Small intestine (tissue), 7 donors: ENCODE results near the gene GABRB3. TPM values are rescaled to one million over a fixed set of nuclear protein-coding genes. Genes with fewer than 3 reads are reported as not detected.
"Not testable (repeated sequence)": the region's sequence is repeated elsewhere in the genome, so short reads cannot be mapped to it uniquely, and the experiment has no call there.

Source experiments
- DNase-seq, 2 donors: peaks; one replicate each; pipeline versions ENCODE4 v3.0.0 to v3.0.0-alpha.2; 2013
- FAIRE-seq: peaks from 2 replicates; lab custom pipeline; 2012; peaks lifted over from hg19 to GRCh38; lab: Jason Lieb, UNC
- H3K27ac ChIP-seq, 3 donors: one replicate each; pipeline ENCODE4 v1.5.1; 2013; ENCODE audit warnings: low read length in 2 of 3, mild to moderate bottlenecking in 2 of 3, control low read depth in 1 of 3, inconsistent platforms in 1 of 3, low read depth in 1 of 3, moderate library complexity in 1 of 3
- H3K27me3 ChIP-seq, 3 donors: one replicate each; pipeline ENCODE4 v1.6.1; 2013; ENCODE audit warnings: low read length in 3 of 3, inconsistent platforms in 1 of 3; ENCODE audit not compliant: control insufficient read depth in 3 of 3, insufficient read depth in 3 of 3
- H3K36me3 ChIP-seq, 3 donors: one replicate each; pipeline ENCODE4 v1.6.1; 2013; ENCODE audit warnings: low read length in 3 of 3, inconsistent platforms in 1 of 3, low read depth in 1 of 3, mild to moderate bottlenecking in 1 of 3, moderate library complexity in 1 of 3; ENCODE audit not compliant: control insufficient read depth in 3 of 3, insufficient read depth in 2 of 3
- H3K4me1 ChIP-seq, 3 donors: one replicate each; pipeline ENCODE4 v1.6.1; 2013; ENCODE audit warnings: low read length in 2 of 3, inconsistent platforms in 1 of 3, low read depth in 1 of 3, mild to moderate bottlenecking in 1 of 3, moderate library complexity in 1 of 3; ENCODE audit not compliant: control insufficient read depth in 3 of 3, insufficient read depth in 2 of 3
- H3K4me3 ChIP-seq, 3 donors: one replicate each; pipeline ENCODE4 v1.5.1; 2013; ENCODE audit warnings: low read length in 3 of 3, control low read depth in 1 of 3, inconsistent platforms in 1 of 3, low read depth in 1 of 3, mild to moderate bottlenecking in 1 of 3, moderate library complexity in 1 of 3
- H3K9me3 ChIP-seq, 2 donors: one replicate each; pipeline ENCODE4 v1.6.1; 2013; ENCODE audit warnings: low read depth in 1 of 2, low read length in 1 of 2; ENCODE audit not compliant: control insufficient read depth in 2 of 2, insufficient read depth in 1 of 2
- WGBS, 3 donors: extraction: QIAGEN DNeasy Blood & Tissue Kit; methylation state at CpG; one replicate each; pipeline ENCODE4 v1.1.7; 2013; 5-methylcytosine and 5-hydroxymethylcytosine counted together
- polyA plus RNA-seq, 4 donors: library from polyadenylated mRNA; stranded (reverse) in 3 of 4; unstranded in 1 of 4; fragments of 200-250 nt in 3 of 4; fragments of 120-200 nt in 1 of 4; gene quantifications; one replicate each; pipeline versions ENCODE4 v1.2.1 to v1.2.3, GENCODE V29; 2013
- donor health status: healthy with polysubstance abuse.
- donor health status: control.
- donor health status: control.
- donor health status: Bipolar disorder and iron deficiency.
- donor health status: healthy.

The GABRB3 gene
- polyA plus RNA-seq, 4 donors = 0.27 to 2.0 (median 1.3) TPM; not detected in 1

- Histone ChIP-seq H3K27ac (no peak overlapping the region), H3K4me3 (no peak overlapping the region), H3K36me3 (no peaks in the 10 kb centered on the region), H3K4me1 (no peaks in the 10 kb centered on the region), H3K27me3 (no peaks in the 10 kb centered on the region), H3K9me3 (no peaks in the 10 kb centered on the region)
- WGBS, 3 donors = 88 to 90% (median 88%) methylated on average over 2 of the region's 2 CpGs
- no peak for FAIRE-seq
- no peak for DNase-seq
Measured at GRCh38 chr15:26724381-26725150, 48.3 kb downstream of the GABRB3 start.

- H3K27ac ChIP-seq = no peak overlapping the region
- DNase-seq = no peak
Measured at GRCh38 chr15:26722621-26723160, 50.2 kb downstream of the GABRB3 start.

GRCh38 chr15:26721232-26721967, 51.5 kb downstream of the GABRB3 start:
- H3K36me3 ChIP-seq = no peaks in the 10 kb centered on the region

More at GRCh38 chr15:26722621-26723160, 50.2 kb downstream of the GABRB3 start:
- no peaks in the 10 kb centered on the region for H3K9me3 ChIP-seq
- H3K4me3 ChIP-seq = no peak overlapping the region
- H3K4me1 ChIP-seq = no peaks in the 10 kb centered on the region
- H3K36me3 ChIP-seq = no peaks in the 10 kb centered on the region
- WGBS, 3 donors = 40 to 45% (median 44%) methylated on average over 5 of the region's 5 CpGs
- no peaks in the 10 kb centered on the region for H3K27me3 ChIP-seq
- no peak for FAIRE-seq

GRCh38 chr15:26720546-26720945, 52.3 kb downstream of the GABRB3 start:
- Histone ChIP-seq H3K27ac (no peak overlapping the region), H3K4me3 (no peak overlapping the region), H3K4me1 (no peaks in the 10 kb centered on the region), H3K36me3 (no peaks in the 10 kb centered on the region), H3K27me3 (no peaks in the 10 kb centered on the region), H3K9me3 (no peaks in the 10 kb centered on the region)
- no peak for FAIRE-seq
- 30 to 55% (median 47%) methylated on average over 5 of the region's 5 CpGs for WGBS, 3 donors
- DNase-seq = no peak

More at GRCh38 chr15:26721232-26721967, 51.5 kb downstream of the GABRB3 start:
- Histone ChIP-seq H3K4me1 (no peaks in the 10 kb centered on the region), H3K27me3 (no peaks in the 10 kb centered on the region), H3K27ac (no peak overlapping the region), H3K9me3 (no peaks in the 10 kb centered on the region), H3K4me3 (no peak overlapping the region)
- WGBS, 3 donors = 38 to 61% (median 51%) methylated on average over 5 of the region's 5 CpGs
- FAIRE-seq (no peak), DNase-seq (no peak)

GRCh38 chr15:26719866-26720265, 53.0 kb downstream of the GABRB3 start:
- H3K36me3 ChIP-seq, H3K4me3 ChIP-seq, DNase-seq, H3K4me1 ChIP-seq, FAIRE-seq, H3K27me3 ChIP-seq, H3K9me3 ChIP-seq, H3K27ac ChIP-seq: not testable (repeated sequence)
- WGBS, 3 donors = 25 to 49% (median 41%) methylated on average over 5 of the region's 5 CpGs

- Histone ChIP-seq H3K4me3 (no peak overlapping the region), H3K27ac (no peak overlapping the region), H3K4me1 (no peaks in the 10 kb centered on the region), H3K36me3 (no peaks in the 10 kb centered on the region), H3K27me3 (no peaks in the 10 kb centered on the region), H3K9me3 (peaks cover 2 to 8% of the 10 kb centered on the region in 2 donors)
- FAIRE-seq (no peak), DNase-seq (no peak)
- WGBS, 3 donors = 63 to 74% (median 71%) methylated on average over 3 of the region's 3 CpGs
Measured at GRCh38 chr15:26716069-26716468, 56.8 kb downstream of the GABRB3 start.

GRCh38 chr15:26713498-26713897, 59.4 kb downstream of the GABRB3 start:
- Histone ChIP-seq H3K4me3 (no peak overlapping the region), H3K27me3 (no peaks in the 10 kb centered on the region), H3K4me1 (no peaks in the 10 kb centered on the region), H3K9me3 (peaks cover 2 to 8% of the 10 kb centered on the region in 2 donors), H3K36me3 (no peaks in the 10 kb centered on the region), H3K27ac (no peak overlapping the region)
- 92 to 97% (median 92%) methylated on average over 5 of the region's 5 CpGs for WGBS, 3 donors
- no peak for DNase-seq
- no peak for FAIRE-seq

GRCh38 chr15:26712335-26712734, 60.5 kb downstream of the GABRB3 start:
- no peaks in the 10 kb centered on the region for H3K27me3 ChIP-seq
- no peaks in the 10 kb centered on the region for H3K4me1 ChIP-seq
- no peak for FAIRE-seq
- no peak for DNase-seq
- peaks cover 2 to 11% of the 10 kb centered on the region in 2 donors for H3K9me3 ChIP-seq
- 74 to 85% (median 80%) methylated on average over 5 of the region's 5 CpGs for WGBS, 3 donors
- H3K36me3 ChIP-seq = no peaks in the 10 kb centered on the region
- H3K4me3 ChIP-seq = no peak overlapping the region
- no peak overlapping the region for H3K27ac ChIP-seq
